Lower leg skin (tissue), 4 donors: ENCODE measurements around the gene CLCNKB. TPM values are rescaled to one million over a fixed set of nuclear protein-coding genes. Genes with fewer than 3 reads are reported as not detected.

Experiments
- DNase-seq, 2 donors: peaks; one replicate each; pipeline ENCODE4 v3.0.0-alpha.2; 2019; ENCODE audit warnings: low spot score in 2 of 2
- H3K4me3 ChIP-seq: fragments of 200-600 bp; sonication (generic); 2 replicates; pipeline ENCODE4 v1.5.1; 2017; ENCODE audit warnings: mild to moderate bottlenecking, low read depth; ENCODE audit not compliant: poor library complexity, severe bottlenecking
- POLR2A ChIP-seq, 2 donors: fragments of 450-650 bp; IDR thresholded peaks; one replicate each; pipeline ENCODE4 v1.6.1; 2016 to 2017; ENCODE audit warnings: antibody characterized with exemption in 2 of 2, mild to moderate bottlenecking in 1 of 2, moderate library complexity in 1 of 2
- WGBS, 2 donors: methylation state at CpG; one replicate each; pipeline ENCODE4 v1.1.5; 2018; 5-methylcytosine and 5-hydroxymethylcytosine counted together
- intact Hi-C: fragments of 100-400 bp; cut with DNase I; formaldehyde crosslinking; loops from one replicate; pipeline ENCODE4 v1.15.0; 2023; ENCODE audit warnings: low total_unique reads
- total RNA-seq, 4 donors: library from RNA; depleted of rRNA; stranded (reverse); fragments of >200 nt; gene quantifications; one replicate each; pipeline ENCODE4 v1.1.0, GENCODE V29; 2016
- TF ChIP-seq, protein P1 (sequence below), 3 donors: fragments of 450-650 bp; IDR thresholded peaks; one replicate each; pipeline ENCODE4 v1.5.1; 2016; ENCODE audit warnings: antibody characterized with exemption in 3 of 3, mild to moderate bottlenecking in 3 of 3, moderate library complexity in 2 of 3

CLCNKB gene
- total RNA-seq, 4 donors from 2014 or later: 0.26 TPM; not detected in 3

GRCh38 chr1:16072095-16072494, 28.5 kb downstream of the CLCNKB start:
- H3K4me3 ChIP-seq: no peak overlapping the region
- 78 to 81% methylated on average over 5 of the region's 5 CpGs for WGBS, 2 donors
- no peak for TF ChIP-seq POLR2A (IDR thresholded peaks at IDR 0.05)
- TF ChIP-seq, protein P1, sequence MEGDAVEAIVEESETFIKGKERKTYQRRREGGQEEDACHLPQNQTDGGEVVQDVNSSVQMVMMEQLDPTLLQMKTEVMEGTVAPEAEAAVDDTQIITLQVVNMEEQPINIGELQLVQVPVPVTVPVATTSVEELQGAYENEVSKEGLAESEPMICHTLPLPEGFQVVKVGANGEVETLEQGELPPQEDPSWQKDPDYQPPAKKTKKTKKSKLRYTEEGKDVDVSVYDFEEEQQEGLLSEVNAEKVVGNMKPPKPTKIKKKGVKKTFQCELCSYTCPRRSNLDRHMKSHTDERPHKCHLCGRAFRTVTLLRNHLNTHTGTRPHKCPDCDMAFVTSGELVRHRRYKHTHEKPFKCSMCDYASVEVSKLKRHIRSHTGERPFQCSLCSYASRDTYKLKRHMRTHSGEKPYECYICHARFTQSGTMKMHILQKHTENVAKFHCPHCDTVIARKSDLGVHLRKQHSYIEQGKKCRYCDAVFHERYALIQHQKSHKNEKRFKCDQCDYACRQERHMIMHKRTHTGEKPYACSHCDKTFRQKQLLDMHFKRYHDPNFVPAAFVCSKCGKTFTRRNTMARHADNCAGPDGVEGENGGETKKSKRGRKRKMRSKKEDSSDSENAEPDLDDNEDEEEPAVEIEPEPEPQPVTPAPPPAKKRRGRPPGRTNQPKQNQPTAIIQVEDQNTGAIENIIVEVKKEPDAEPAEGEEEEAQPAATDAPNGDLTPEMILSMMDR (IDR thresholded peaks at IDR 0.05): no peak
- intact Hi-C loops: no loop called here
- DNase-seq: no peak

DNA sequence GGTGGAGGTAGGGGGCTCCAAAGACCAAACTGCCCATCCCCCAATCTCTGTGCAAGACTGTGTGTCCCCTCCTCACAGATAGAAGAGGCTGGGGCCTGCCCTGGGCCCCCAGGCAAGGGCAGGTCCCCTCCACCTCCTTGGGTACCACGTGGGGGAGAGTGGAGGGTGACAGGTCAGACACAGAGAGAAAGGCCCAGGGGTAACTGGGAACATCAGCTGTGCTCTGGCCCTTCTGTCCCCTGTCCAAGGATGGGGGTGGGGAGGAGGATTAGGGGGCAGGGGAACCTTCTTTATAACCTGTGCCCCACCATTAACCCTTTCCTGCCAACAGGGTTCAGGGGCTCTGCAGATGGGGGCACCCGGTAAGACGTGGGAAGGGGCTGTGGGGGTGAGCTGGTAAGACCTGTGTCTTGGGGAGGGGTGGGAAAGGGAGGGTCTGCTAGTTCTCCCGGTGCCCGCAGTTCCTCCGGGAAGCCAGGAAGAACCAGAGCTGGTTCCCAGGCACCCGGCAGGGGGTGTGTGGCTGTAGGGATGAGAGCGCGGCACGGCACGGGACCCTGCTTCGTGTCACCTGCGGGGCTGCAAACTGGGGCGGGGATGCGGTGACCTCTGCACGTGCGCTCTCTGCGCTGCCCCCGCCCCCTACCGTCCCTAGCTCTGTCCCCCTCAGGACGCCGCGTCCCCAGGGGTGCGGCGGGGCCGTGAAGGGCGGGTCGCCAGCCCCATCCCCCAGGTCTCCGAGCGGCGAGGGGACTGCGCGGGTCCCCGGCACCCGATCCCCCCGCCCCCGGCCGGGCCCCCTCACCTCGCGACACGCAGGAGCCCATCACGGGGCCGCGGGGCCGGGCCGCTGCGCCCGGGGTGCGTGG, 29.3 kb downstream of the CLCNKB start:
- intact Hi-C loops: no loop called here
- DNase-seq: no peak
- WGBS, 2 donors: 14 to 21% methylated on average over 14 to 20 of the region's 49 CpGs
- TF ChIP-seq, protein P1 (IDR thresholded peaks at IDR 0.05): no peak
- no peak for TF ChIP-seq POLR2A (IDR thresholded peaks at IDR 0.05)
- H3K4me3 ChIP-seq: peak overlapping the region; percentile 13

GRCh38 chr1:16073490-16074119, 30.0 kb downstream of the CLCNKB start, which contains the start of gene FAM131C:
FAM131C (minus strand) TSS chr1:16073651; CDS start chr1:16073442, 209 bp downstream.
- DNase-seq: no peak
- WGBS, 2 donors: 3 to 5% methylated on average over 16 to 17 of the region's 54 CpGs
- intact Hi-C loops: no loop called here
- peak within 1 kb of the TSS; percentile 13 for H3K4me3 ChIP-seq
- TF ChIP-seq POLR2A (IDR thresholded peaks at IDR 0.05): no peak
- TF ChIP-seq, protein P1 (IDR thresholded peaks at IDR 0.05): no peak

- WGBS, 2 donors: 78 to 79% methylated on average over 5 of the region's 5 CpGs
- intact Hi-C loops: no loop called here
- TF ChIP-seq, protein P1 (IDR thresholded peaks at IDR 0.05): no peak
- no peak for TF ChIP-seq POLR2A (IDR thresholded peaks at IDR 0.05)
- H3K4me3 ChIP-seq: no peak overlapping the region
- no peak for DNase-seq
These were observed 30.6 kb downstream of the CLCNKB start for GRCh38 chr1:16074217-16074616.

DNA sequence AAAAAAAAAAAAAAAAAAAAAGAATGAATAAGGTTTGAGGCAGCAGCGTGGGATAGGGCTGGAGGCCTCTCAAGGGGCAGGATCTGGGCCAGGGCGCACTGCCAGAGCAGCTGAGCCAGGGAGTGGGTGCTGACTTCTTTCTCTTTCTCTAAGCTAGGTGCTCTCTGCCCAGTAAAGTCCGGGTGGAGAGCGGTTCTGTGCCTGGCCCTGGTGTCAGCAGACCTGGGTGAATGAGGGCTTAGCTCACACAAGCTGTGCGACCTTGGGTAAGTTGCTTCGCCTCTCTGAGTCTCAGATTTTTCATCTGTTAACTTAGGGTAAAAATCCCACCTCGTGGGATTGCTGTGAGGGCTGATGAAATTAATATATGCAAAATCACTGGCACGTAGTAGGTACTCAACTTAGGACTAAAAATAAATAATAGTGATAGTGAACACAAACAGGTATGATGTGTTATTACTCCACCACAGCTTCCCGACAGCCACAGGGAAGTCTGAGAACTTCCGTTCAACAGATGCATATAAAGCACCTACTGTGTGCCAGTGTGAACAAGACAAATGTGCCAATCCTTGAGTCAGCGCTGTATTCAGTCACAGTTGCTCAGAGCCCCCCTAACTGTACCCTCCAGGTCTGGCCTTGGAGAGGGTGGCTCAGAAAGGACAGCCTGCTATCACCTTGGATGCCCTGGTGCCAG, 31.9 kb downstream of the CLCNKB start:
- intact Hi-C loops: loop anchor here (5.0 kb wide), 2 partner anchors 112 to 167 kb away; no protein-coding TSS in a partner anchor
- 57 to 58% methylated on average over 11 of the region's 11 CpGs for WGBS, 2 donors
- TF ChIP-seq POLR2A (IDR thresholded peaks at IDR 0.05): no peak
- TF ChIP-seq, protein P1 (IDR thresholded peaks at IDR 0.05): no peak
- no peak for DNase-seq
- H3K4me3 ChIP-seq: no peak overlapping the region
